PFSK-1 (cell line): Measurements from ENCODE around the gene HEBP1.

Experiments
- POLR2AphosphoS5 ChIP-seq: IDR thresholded peaks from 2 replicates; pipeline ENCODE4 v1.6.1; 2012; ENCODE audit warnings: low read depth, mild to moderate bottlenecking, control low read depth, low read length, moderate library complexity
- TAF1 ChIP-seq: IDR thresholded peaks from 2 replicates; pipeline ENCODE4 v1.6.1; 2012; ENCODE audit warnings: low read length, control low read depth, borderline replicate concordance; ENCODE audit not compliant: insufficient read depth

DNA sequence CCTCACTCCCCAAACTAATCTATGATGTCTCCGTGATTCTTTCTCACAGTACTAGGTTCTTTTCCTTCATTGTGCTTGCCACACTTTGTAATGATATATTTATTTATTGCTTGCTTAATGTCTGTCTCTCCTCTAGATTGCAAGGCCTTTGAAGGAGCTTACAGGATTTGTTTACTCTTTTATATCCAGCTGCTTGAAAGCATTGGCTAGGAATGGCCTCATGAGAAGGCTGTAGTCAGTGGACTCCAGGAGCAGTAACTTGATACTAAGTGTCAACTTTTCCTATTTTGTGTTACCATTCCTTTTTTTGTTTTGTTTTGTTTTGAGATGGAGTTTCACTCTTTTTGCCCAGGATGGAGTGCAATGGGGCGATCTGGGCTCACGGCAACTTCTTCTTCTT, 36.8 kb upstream of the HEBP1 start:
- TF ChIP-seq POLR2AphosphoS5: no peak
- TF ChIP-seq TAF1: no peak
